GM12874 (cell line): ENCODE data around the gene TMEM72.

Experiments
- TF ChIP-seq, protein P1 (sequence below): IDR thresholded peaks from 2 replicates; pipeline ENCODE4 v1.5.1; 2011; ENCODE audit warnings: low read depth, mild to moderate bottlenecking, control low read depth, low read length, moderate library complexity; ENCODE audit not compliant: insufficient read depth

TMEM72 gene

GRCh38 chr10:44911081-44911540 lies at the start of gene TMEM72:
Gene TMEM72 (plus strand): TSS chr10:44911337. CDS start chr10:44911513, 176 bp downstream.
- TF ChIP-seq, protein P1, sequence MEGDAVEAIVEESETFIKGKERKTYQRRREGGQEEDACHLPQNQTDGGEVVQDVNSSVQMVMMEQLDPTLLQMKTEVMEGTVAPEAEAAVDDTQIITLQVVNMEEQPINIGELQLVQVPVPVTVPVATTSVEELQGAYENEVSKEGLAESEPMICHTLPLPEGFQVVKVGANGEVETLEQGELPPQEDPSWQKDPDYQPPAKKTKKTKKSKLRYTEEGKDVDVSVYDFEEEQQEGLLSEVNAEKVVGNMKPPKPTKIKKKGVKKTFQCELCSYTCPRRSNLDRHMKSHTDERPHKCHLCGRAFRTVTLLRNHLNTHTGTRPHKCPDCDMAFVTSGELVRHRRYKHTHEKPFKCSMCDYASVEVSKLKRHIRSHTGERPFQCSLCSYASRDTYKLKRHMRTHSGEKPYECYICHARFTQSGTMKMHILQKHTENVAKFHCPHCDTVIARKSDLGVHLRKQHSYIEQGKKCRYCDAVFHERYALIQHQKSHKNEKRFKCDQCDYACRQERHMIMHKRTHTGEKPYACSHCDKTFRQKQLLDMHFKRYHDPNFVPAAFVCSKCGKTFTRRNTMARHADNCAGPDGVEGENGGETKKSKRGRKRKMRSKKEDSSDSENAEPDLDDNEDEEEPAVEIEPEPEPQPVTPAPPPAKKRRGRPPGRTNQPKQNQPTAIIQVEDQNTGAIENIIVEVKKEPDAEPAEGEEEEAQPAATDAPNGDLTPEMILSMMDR, result no peak

DNA sequence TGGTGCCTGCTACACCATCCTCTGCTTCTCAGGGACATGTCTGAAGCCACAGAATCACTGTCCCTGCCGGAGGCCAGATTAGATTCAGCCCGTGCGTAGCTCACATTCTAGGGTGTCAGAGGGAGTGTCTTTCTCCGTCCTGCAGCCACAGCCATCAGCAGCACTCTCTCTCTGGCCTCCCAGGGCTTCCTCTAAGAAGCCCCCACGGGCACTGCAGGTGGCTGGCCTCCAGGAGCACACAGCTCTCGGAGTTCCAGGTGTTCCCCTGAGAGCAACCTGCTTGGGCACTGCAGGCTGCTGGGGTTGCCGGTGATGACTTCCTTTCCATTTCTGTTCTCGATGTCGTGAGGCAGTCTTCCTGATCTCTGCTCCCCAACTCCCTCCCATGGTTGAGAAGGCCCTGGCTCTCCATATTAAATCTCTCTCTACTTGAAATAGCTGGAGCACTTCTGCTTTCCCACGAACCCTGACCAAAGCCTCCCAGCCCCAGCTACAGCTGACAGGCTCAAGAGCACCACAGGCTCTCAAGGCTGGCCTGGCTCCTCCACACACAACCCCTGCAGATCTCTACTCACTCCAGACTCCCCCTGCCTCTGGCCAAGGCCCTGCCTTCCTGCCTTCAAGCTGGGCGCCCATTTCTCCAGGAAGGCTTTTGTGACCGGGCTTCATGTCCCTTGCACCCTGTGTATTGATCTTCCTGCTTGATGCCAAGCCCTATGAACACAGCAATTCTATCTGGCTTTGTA lies 49.0 kb upstream of the TMEM72 start:
- TF ChIP-seq, protein P1, result no peak

- TF ChIP-seq, protein P1, result no peak
Observed at GRCh38 chr10:44862924-44863323, 48.2 kb upstream of the TMEM72 start.

- TF ChIP-seq, protein P1, result no peak
Observed at GRCh38 chr10:44863344-44864047, 47.6 kb upstream of the TMEM72 start.

DNA sequence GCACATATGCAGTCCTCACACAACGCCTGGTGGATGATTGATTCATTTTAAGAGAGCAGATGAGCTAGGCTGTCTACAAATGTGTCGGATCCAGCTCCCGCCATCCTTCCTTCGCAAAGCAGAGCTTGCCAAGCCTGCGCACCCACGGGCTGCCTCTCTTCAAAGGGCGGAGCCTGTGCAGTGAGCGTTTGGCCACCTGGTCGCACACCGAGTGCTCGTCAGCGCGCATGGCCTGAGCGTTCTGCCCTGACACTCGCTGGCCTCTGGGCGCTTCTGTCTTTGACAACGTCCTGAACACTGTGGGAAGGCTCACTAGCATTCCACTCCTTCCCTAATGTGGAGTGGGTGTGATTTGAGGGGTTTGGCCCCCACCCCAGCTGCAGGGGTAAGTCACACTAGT lies 47.1 kb upstream of the TMEM72 start:
- TF ChIP-seq, protein P1, result no peak

DNA sequence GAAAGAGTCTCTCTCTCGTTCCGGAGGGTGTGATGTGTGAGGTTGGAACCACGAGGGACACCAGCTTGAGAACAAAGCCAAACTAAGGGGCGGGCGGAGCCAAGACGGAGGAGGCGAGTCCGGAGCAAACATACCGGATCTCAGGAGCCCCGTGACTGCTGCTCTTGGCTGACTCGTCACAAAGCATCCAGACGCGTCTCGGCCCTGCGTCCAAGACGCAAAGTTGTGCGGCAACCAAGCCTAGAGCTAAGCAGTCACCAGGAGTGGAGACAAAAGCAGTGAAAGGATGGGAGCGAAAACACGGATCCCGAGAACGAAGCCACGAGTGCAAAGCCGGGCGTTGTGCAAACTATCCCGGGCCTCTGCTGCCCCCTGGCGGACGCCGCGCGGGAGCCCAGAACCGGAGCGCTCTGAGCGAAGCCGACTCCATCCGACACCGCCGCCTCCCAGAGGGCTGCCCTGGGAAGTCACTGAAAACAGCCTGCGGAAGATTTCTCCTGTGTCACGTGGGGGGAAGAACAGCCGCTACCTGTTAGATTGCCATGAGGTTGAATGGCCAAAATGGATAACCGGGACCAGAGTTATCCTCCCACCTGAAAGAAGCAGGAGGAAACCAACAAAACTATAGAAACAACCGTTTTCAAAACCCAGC lies 46.4 kb upstream of the TMEM72 start:
- TF ChIP-seq, protein P1, result peak; percentile 95

- TF ChIP-seq, protein P1, result no peak
Observed at GRCh38 chr10:44865289-44865671, 45.9 kb upstream of the TMEM72 start.
